ENCODE results near the gene ITM2B. TPM values are rescaled to one million over a fixed set of nuclear protein-coding genes. Genes with fewer than 3 reads are reported as not detected.

Gene ITM2B
- total and polyA plus RNA-seq, 2 donors from 2014 or later, result 1,431 to 2,443 TPM

DNA sequence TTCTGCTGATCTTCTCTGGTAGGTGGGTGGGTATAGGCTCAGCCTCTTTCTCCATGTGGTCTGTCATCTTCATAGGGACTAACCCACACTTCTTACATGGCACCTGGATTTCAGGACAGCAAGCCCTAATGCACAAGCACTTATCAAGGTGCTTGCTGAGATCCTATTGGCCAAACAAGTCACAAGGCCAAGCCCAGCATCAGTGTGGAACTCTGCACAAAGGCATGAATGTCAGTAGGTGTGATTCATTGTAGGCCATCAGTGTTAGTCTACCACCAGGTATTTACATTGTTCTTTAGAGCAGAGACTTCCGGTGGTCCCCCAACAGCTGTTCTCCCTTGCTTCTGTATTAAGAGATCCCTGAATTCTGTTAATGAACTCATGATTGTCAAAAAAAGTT lies 62.3 kb downstream of the ITM2B start:
- H3K27ac ChIP-seq (ENCODE audit: low read depth in 2 of 2, low read length in 2 of 2), result no peak overlapping the region
- TF ChIP-seq, protein P1, sequence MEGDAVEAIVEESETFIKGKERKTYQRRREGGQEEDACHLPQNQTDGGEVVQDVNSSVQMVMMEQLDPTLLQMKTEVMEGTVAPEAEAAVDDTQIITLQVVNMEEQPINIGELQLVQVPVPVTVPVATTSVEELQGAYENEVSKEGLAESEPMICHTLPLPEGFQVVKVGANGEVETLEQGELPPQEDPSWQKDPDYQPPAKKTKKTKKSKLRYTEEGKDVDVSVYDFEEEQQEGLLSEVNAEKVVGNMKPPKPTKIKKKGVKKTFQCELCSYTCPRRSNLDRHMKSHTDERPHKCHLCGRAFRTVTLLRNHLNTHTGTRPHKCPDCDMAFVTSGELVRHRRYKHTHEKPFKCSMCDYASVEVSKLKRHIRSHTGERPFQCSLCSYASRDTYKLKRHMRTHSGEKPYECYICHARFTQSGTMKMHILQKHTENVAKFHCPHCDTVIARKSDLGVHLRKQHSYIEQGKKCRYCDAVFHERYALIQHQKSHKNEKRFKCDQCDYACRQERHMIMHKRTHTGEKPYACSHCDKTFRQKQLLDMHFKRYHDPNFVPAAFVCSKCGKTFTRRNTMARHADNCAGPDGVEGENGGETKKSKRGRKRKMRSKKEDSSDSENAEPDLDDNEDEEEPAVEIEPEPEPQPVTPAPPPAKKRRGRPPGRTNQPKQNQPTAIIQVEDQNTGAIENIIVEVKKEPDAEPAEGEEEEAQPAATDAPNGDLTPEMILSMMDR (IDR thresholded peaks at IDR 0.05; ENCODE audit: borderline replicate concordance, extremely low read depth, insufficient read depth), result no peak

DNA sequence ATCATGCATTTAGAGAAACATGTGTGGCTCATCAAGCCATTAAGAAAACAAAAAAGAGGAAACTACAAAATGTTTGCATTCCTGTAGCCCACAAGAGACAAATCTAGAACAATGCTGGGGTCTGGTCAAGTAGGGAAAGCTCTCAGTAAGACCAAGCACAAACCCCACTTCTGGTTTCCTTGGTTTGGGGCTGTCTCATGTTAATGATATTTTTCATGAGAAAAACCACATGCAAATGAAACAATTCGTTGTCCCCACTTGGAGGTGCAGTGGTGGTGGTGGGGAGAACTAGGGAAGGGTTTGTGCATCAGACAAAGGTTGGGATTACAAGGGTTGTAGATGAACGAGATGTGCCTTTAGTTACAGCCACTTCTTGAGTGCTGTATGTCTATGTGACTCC lies 63.5 kb downstream of the ITM2B start:
- TF ChIP-seq, protein P1 (IDR thresholded peaks at IDR 0.05; ENCODE audit: borderline replicate concordance, extremely low read depth, insufficient read depth), result no peak
- no peak for FAIRE-seq
- Histone ChIP-seq H3K9me3 (ENCODE audit: control insufficient read depth in 2 of 3, insufficient read depth in 1 of 3, low read length in 3 of 3) (no peaks in the 10 kb centered on the region), H3K27ac (ENCODE audit: low read depth in 2 of 2, low read length in 2 of 2) (no peak overlapping the region), H3K9ac (ENCODE audit: low read length in 3 of 3) (no peak overlapping the region), H3K27me3 (ENCODE audit: control insufficient read depth, insufficient read depth, low read length) (no peaks in the 10 kb centered on the region), H3K4me1 (ENCODE audit: control insufficient read depth in 2 of 3, insufficient read depth in 2 of 3, low read depth in 1 of 3, low read length in 3 of 3) (peaks cover 0 to 3% (median 0%) of the 10 kb centered on the region in 3 donors), H3K36me3 (ENCODE audit: control insufficient read depth in 2 of 3, insufficient read depth in 3 of 3, low read length in 3 of 3) (no peaks in the 10 kb centered on the region), H3K4me3 (ENCODE audit: low read length in 3 of 3) (no peak overlapping the region)
- DNase-seq, result no peak
- intact Hi-C loops (cut with DNase I), result no loop called here

More for the DNA sequence above, 62.3 kb downstream of the ITM2B start:
- FAIRE-seq, result no peak
- Histone ChIP-seq H3K36me3 (ENCODE audit: control insufficient read depth in 2 of 3, insufficient read depth in 3 of 3, low read length in 3 of 3) (no peaks in the 10 kb centered on the region), H3K4me3 (ENCODE audit: low read length in 3 of 3) (no peak overlapping the region), H3K4me1 (ENCODE audit: control insufficient read depth in 2 of 3, insufficient read depth in 2 of 3, low read depth in 1 of 3, low read length in 3 of 3) (peaks cover 0 to 3% (median 0%) of the 10 kb centered on the region in 3 donors), H3K9ac (ENCODE audit: low read length in 3 of 3) (no peak overlapping the region), H3K27me3 (ENCODE audit: control insufficient read depth, insufficient read depth, low read length) (no peaks in the 10 kb centered on the region), H3K9me3 (ENCODE audit: control insufficient read depth in 2 of 3, insufficient read depth in 1 of 3, low read length in 3 of 3) (no peaks in the 10 kb centered on the region)
- intact Hi-C loops (cut with DNase I), result no loop called here
- no peak for DNase-seq

- Histone ChIP-seq H3K4me1 (ENCODE audit: control insufficient read depth in 2 of 3, insufficient read depth in 2 of 3, low read depth in 1 of 3, low read length in 3 of 3) (peaks cover 0 to 3% (median 0%) of the 10 kb centered on the region in 3 donors), H3K27ac (ENCODE audit: low read depth in 2 of 2, low read length in 2 of 2) (no peak overlapping the region), H3K4me3 (ENCODE audit: low read length in 3 of 3) (no peak overlapping the region), H3K9ac (ENCODE audit: low read length in 3 of 3) (no peak overlapping the region), H3K27me3 (ENCODE audit: control insufficient read depth, insufficient read depth, low read length) (no peaks in the 10 kb centered on the region), H3K9me3 (ENCODE audit: control insufficient read depth in 2 of 3, insufficient read depth in 1 of 3, low read length in 3 of 3) (no peaks in the 10 kb centered on the region), H3K36me3 (ENCODE audit: control insufficient read depth in 2 of 3, insufficient read depth in 3 of 3, low read length in 3 of 3) (no peaks in the 10 kb centered on the region)
- DNase-seq (no peak), FAIRE-seq (no peak)
- intact Hi-C loops (cut with DNase I), result no loop called here
- TF ChIP-seq, protein P1 (IDR thresholded peaks at IDR 0.05; ENCODE audit: borderline replicate concordance, extremely low read depth, insufficient read depth), result no peak
Measured at GRCh38 chr13:48297131-48297786, 64.3 kb downstream of the ITM2B start.

GRCh38 chr13:48299591-48299990 lies 66.6 kb downstream of the ITM2B start:
- intact Hi-C loops (cut with DNase I), result no loop called here
- TF ChIP-seq, protein P1 (IDR thresholded peaks at IDR 0.05; ENCODE audit: borderline replicate concordance, extremely low read depth, insufficient read depth), result no peak
- no peak overlapping the region for H3K27ac ChIP-seq (ENCODE audit: low read depth in 2 of 2, low read length in 2 of 2)

More at GRCh38 chr13:48299591-48299990, 66.6 kb downstream of the ITM2B start:
- Histone ChIP-seq H3K36me3 (ENCODE audit: control insufficient read depth in 2 of 3, insufficient read depth in 3 of 3, low read length in 3 of 3) (no peaks in the 10 kb centered on the region), H3K27me3 (ENCODE audit: control insufficient read depth, insufficient read depth, low read length) (no peaks in the 10 kb centered on the region), H3K4me3 (ENCODE audit: low read length in 3 of 3) (no peak overlapping the region), H3K9ac (ENCODE audit: low read length in 3 of 3) (no peak overlapping the region), H3K4me1 (ENCODE audit: control insufficient read depth in 2 of 3, insufficient read depth in 2 of 3, low read depth in 1 of 3, low read length in 3 of 3) (no peaks in the 10 kb centered on the region), H3K9me3 (ENCODE audit: control insufficient read depth in 2 of 3, insufficient read depth in 1 of 3, low read length in 3 of 3) (no peaks in the 10 kb centered on the region)
- FAIRE-seq (no peak), DNase-seq (no peak)
